Measurements from ENCODE around the gene ZNF584.

- TF ChIP-seq, protein P1, sequence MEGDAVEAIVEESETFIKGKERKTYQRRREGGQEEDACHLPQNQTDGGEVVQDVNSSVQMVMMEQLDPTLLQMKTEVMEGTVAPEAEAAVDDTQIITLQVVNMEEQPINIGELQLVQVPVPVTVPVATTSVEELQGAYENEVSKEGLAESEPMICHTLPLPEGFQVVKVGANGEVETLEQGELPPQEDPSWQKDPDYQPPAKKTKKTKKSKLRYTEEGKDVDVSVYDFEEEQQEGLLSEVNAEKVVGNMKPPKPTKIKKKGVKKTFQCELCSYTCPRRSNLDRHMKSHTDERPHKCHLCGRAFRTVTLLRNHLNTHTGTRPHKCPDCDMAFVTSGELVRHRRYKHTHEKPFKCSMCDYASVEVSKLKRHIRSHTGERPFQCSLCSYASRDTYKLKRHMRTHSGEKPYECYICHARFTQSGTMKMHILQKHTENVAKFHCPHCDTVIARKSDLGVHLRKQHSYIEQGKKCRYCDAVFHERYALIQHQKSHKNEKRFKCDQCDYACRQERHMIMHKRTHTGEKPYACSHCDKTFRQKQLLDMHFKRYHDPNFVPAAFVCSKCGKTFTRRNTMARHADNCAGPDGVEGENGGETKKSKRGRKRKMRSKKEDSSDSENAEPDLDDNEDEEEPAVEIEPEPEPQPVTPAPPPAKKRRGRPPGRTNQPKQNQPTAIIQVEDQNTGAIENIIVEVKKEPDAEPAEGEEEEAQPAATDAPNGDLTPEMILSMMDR (IDR thresholded peaks at IDR 0.05): no peak
- TF ChIP-seq POLR2AphosphoS5 (IDR thresholded peaks at IDR 0.05): no peak
Observed at GRCh38 chr19:58367698-58368454, 40.6 kb upstream of the ZNF584 start.

Measured in transverse colon (tissue), 4 donors.